ENCODE results near the gene ATP4A.

The ATP4A gene

GRCh38 chr19:35545855-35546381, 17.5 kb downstream of the ATP4A start:
- ATAC-seq = peak; percentile 55
- no peak for TF ChIP-seq POU6F1 (CRISPR knock-in tag; IDR thresholded peaks at IDR 0.05; ENCODE audit: borderline replicate concordance, low read depth)
- TF ChIP-seq ZNF8 (CRISPR knock-in tag; IDR thresholded peaks at IDR 0.05) = no peak
- TF ChIP-seq ZNF70 (CRISPR knock-in tag; IDR thresholded peaks at IDR 0.05) = no peak
- no peak for TF ChIP-seq CREB5 (CRISPR knock-in tag; IDR thresholded peaks at IDR 0.05; ENCODE audit: low read depth)
- no peak for TF ChIP-seq PATZ1 (CRISPR knock-in tag; IDR thresholded peaks at IDR 0.05; ENCODE audit: borderline replicate concordance)
- TF ChIP-seq TOX (CRISPR knock-in tag; IDR thresholded peaks at IDR 0.05; ENCODE audit: borderline replicate concordance) = no peak
- no peak for TF ChIP-seq ZFP3 (CRISPR knock-in tag; IDR thresholded peaks at IDR 0.05)
- no peak for TF ChIP-seq ESRRG (CRISPR knock-in tag; IDR thresholded peaks at IDR 0.05)
- TF ChIP-seq ZFP30 (CRISPR knock-in tag; IDR thresholded peaks at IDR 0.05) = no peak

GRCh38 chr19:35545001-35545854, 18.2 kb downstream of the ATP4A start, which contains the start of gene TMEM147:
Gene TMEM147 (plus strand): TSS chr19:35545626. CDS start chr19:35545740, 114 bp downstream.
- peak; percentile 96 for ATAC-seq
- TF ChIP-seq PPARA (CRISPR knock-in tag; IDR thresholded peaks at IDR 0.05; ENCODE audit: borderline replicate concordance) (no peak), ZNF70 (CRISPR knock-in tag; IDR thresholded peaks at IDR 0.05) (no peak), ZNF8 (CRISPR knock-in tag; IDR thresholded peaks at IDR 0.05) (no peak), GLIS3 (CRISPR knock-in tag; IDR thresholded peaks at IDR 0.05) (no peak)

GRCh38 chr19:35544110-35544802, 19.2 kb downstream of the ATP4A start:
- no peak for TF ChIP-seq BACH2 (CRISPR knock-in tag; IDR thresholded peaks at IDR 0.05; ENCODE audit: borderline replicate concordance)
- no peak for TF ChIP-seq ZNF565 (CRISPR knock-in tag; conservative IDR thresholded peaks at IDR 0.05; ENCODE audit: low read depth)
- no peak for TF ChIP-seq TSHZ2 (CRISPR knock-in tag; IDR thresholded peaks at IDR 0.05)
- no peak for TF ChIP-seq ZFP30 (CRISPR knock-in tag; IDR thresholded peaks at IDR 0.05)
- no peak for TF ChIP-seq ZNF70 (CRISPR knock-in tag; IDR thresholded peaks at IDR 0.05)
- TF ChIP-seq CSDC2 (CRISPR knock-in tag; IDR thresholded peaks at IDR 0.05) = no peak
- no peak for TF ChIP-seq ZC3H10 (CRISPR knock-in tag; IDR thresholded peaks at IDR 0.05)
- TF ChIP-seq CSRNP3 (CRISPR knock-in tag; IDR thresholded peaks at IDR 0.05) = no peak
- TF ChIP-seq ZNF8 (CRISPR knock-in tag; IDR thresholded peaks at IDR 0.05) = no peak
- no peak for TF ChIP-seq ISL1 (CRISPR knock-in tag; IDR thresholded peaks at IDR 0.05)
- TF ChIP-seq TOX (CRISPR knock-in tag; IDR thresholded peaks at IDR 0.05; ENCODE audit: borderline replicate concordance) = no peak
- TF ChIP-seq OSR1 (CRISPR knock-in tag; IDR thresholded peaks at IDR 0.05) = no peak
- TF ChIP-seq PPARA (CRISPR knock-in tag; IDR thresholded peaks at IDR 0.05; ENCODE audit: borderline replicate concordance) = no peak
- TF ChIP-seq RARB (CRISPR knock-in tag; IDR thresholded peaks at IDR 0.05) = no peak
- TF ChIP-seq PATZ1 (CRISPR knock-in tag; IDR thresholded peaks at IDR 0.05; ENCODE audit: borderline replicate concordance) = no peak
- TF ChIP-seq ZFP3 (CRISPR knock-in tag; IDR thresholded peaks at IDR 0.05) = no peak
- no peak for TF ChIP-seq GLIS3 (CRISPR knock-in tag; IDR thresholded peaks at IDR 0.05)
- no peak for TF ChIP-seq ESRRG (CRISPR knock-in tag; IDR thresholded peaks at IDR 0.05)
- TF ChIP-seq POU6F1 (CRISPR knock-in tag; IDR thresholded peaks at IDR 0.05; ENCODE audit: borderline replicate concordance, low read depth) = no peak
- TF ChIP-seq SNAI2 (CRISPR knock-in tag; IDR thresholded peaks at IDR 0.05) = no peak
- ATAC-seq = no peak

Data from SK-N-SH treated with all-trans-retinoic acid at 6 μM for 48 hours (cell line).